ENCODE data around the gene AQP6. TPM values are rescaled to one million over a fixed set of nuclear protein-coding genes. Genes with fewer than 3 reads are reported as not detected.

The AQP6 gene
- total RNA-seq, 1 experiment from 2014 or later = not detected

- Mint-ChIP-seq H3K36me3 (ENCODE audit: insufficient read depth, unreplicated experiment) (no peaks in the 10 kb centered on the region), H3K4me1 (ENCODE audit: insufficient read depth, unreplicated experiment) (peaks cover 11% of the 10 kb centered on the region), H3K27ac (ENCODE audit: low read depth, unreplicated experiment) (no peak overlapping the region), H3K9me3 (ENCODE audit: unreplicated experiment) (no peaks in the 10 kb centered on the region), H3K4me3 (ENCODE audit: unreplicated experiment) (no peak overlapping the region), H3K27me3 (ENCODE audit: insufficient read depth, unreplicated experiment) (no peaks in the 10 kb centered on the region)
- ChIA-PET CTCF (interaction anchor here (0.6 to 8.8 kb wide), 29 partner anchors 7 to 1203 kb away, joined by 3 to 241 read pairs (median 5); partner anchors contain the start of genes COX14 and SMARCD1), POLR2A (interaction anchor here (0.6 to 3.0 kb wide), 8 partner anchors 89 to 224 kb away, joined by 3 to 14 read pairs (median 4); partner anchors contain the start of genes SMARCD1 and TMBIM6)
- no peak for DNase-seq (ENCODE audit: unreplicated experiment)
- intact Hi-C loops (cut with micrococcal nuclease) = loop anchor here (2.0 to 10.0 kb wide), 2 partner anchors 99 to 209 kb away; no protein-coding TSS in a partner anchor
- BruUV-seq (replicated peaks) = no TSS peak
- TF ChIP-seq CTCF (IDR thresholded peaks at IDR 0.05; ENCODE audit: unreplicated experiment) = no peak
Observed at GRCh38 chr12:49965836-49966235, 6.9 kb upstream of the AQP6 start.

- Mint-ChIP-seq H3K27me3 (ENCODE audit: insufficient read depth, unreplicated experiment) (no peaks in the 10 kb centered on the region), H3K9me3 (ENCODE audit: unreplicated experiment) (no peaks in the 10 kb centered on the region), H3K4me1 (ENCODE audit: insufficient read depth, unreplicated experiment) (peaks cover 10% of the 10 kb centered on the region), H3K36me3 (ENCODE audit: insufficient read depth, unreplicated experiment) (no peaks in the 10 kb centered on the region), H3K4me3 (ENCODE audit: unreplicated experiment) (peak overlapping the region; percentile 68), H3K27ac (ENCODE audit: low read depth, unreplicated experiment) (no peak overlapping the region)
- TF ChIP-seq CTCF (IDR thresholded peaks at IDR 0.05; ENCODE audit: unreplicated experiment) = no peak
- intact Hi-C loops (cut with micrococcal nuclease) = loop anchor here (1.0 to 10.0 kb wide), 5 partner anchors 90 to 208 kb away; no protein-coding TSS in a partner anchor
- no TSS peak for BruUV-seq (replicated peaks)
- CTCF ChIA-PET = interaction anchor here (0.6 to 8.8 kb wide), 49 partner anchors 8 to 1202 kb away, joined by 3 to 241 read pairs (median 4); partner anchors contain the start of genes COX14 and SMARCD1
- no peak for DNase-seq (ENCODE audit: unreplicated experiment)
- POLR2A ChIA-PET = interaction anchor here (1.7 to 3.0 kb wide), 6 partner anchors 89 to 225 kb away, joined by 3 to 14 read pairs (median 5); partner anchors contain the start of genes SMARCD1 and TMBIM6
Observed at GRCh38 chr12:49966511-49967041, 6.2 kb upstream of the AQP6 start.

DNA sequence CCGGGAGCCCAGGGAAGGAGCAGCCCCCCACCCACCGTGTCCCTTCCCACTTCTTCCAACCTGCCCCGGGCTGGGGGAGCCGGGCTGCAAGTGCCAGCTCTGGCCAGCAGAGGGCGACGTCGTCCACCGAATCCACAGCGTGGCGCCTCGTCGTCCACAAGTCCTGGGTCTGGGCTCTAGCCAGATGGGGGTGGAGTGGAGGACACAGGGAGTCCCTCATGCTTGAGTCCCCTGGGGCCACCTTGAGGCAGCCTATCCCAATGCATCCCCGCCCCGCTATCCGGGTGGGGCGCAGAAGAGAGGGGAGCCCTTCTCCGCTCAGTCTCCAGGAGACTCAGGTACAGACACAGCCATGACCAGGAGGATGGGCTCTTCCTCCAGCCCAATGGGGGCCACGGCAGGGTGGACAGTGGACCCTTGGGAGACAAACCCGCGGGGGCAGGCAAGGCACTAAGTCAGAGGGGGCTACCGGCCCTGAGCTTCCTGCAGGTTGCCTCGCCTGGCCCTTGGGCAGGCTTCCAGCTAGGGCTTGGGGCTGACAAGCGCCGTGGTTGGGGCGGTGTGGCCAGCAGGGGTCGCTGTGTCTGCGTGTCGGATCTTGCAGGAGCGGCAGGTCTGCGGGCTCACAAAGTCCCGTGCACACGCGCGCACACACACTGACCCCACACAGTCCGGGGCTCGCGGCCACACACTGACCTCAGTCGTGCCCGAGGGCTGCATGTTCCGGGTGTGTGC is 5.5 kb upstream of the AQP6 start:
- Mint-ChIP-seq H3K9me3 (ENCODE audit: unreplicated experiment) (no peaks in the 10 kb centered on the region), H3K27ac (ENCODE audit: low read depth, unreplicated experiment) (no peak overlapping the region), H3K36me3 (ENCODE audit: insufficient read depth, unreplicated experiment) (no peaks in the 10 kb centered on the region), H3K4me1 (ENCODE audit: insufficient read depth, unreplicated experiment) (peaks cover 10% of the 10 kb centered on the region), H3K4me3 (ENCODE audit: unreplicated experiment) (peak overlapping the region; percentile 68), H3K27me3 (ENCODE audit: insufficient read depth, unreplicated experiment) (no peaks in the 10 kb centered on the region)
- CTCF ChIA-PET = interaction anchor here (0.6 to 8.8 kb wide), 52 partner anchors 10 to 1719 kb away, joined by 3 to 241 read pairs (median 5); partner anchors contain the start of genes SMARCD1 and TMBIM6
- intact Hi-C loops (cut with micrococcal nuclease) = loop anchor here (1.0 to 10.0 kb wide), 5 partner anchors 89 to 208 kb away; no protein-coding TSS in a partner anchor
- BruUV-seq (replicated peaks) = no TSS peak
- DNase-seq (ENCODE audit: unreplicated experiment) = peak; percentile 85
- POLR2A ChIA-PET = interaction anchor here (0.7 to 3.0 kb wide), 8 partner anchors 57 to 226 kb away, joined by 3 to 14 read pairs (median 4); partner anchors contain the start of genes SMARCD1 and TMBIM6
- TF ChIP-seq CTCF (IDR thresholded peaks at IDR 0.05; ENCODE audit: unreplicated experiment) = peak; percentile 87

Measured in MCF 10A (cell line).